Sigmoid colon (tissue), 7 donors: ENCODE data around the gene TEKT3. TPM values are rescaled to one million over a fixed set of nuclear protein-coding genes. Genes with fewer than 3 reads are reported as not detected.
A peak's percentile ranks its signal among the peaks of the same experiment; 100 is the strongest.

ENCODE experiments used
- DNase-seq: peaks from one replicate; pipeline ENCODE4 v3.0.0-alpha.2; 2019
- H3K27ac ChIP-seq, 4 donors: fragments of 200-600 bp; sonication (generic); one replicate each; pipeline ENCODE4 v1.5.1; 2016 to 2019; ENCODE audit warnings: mild to moderate bottlenecking in 1 of 4
- H3K27me3 ChIP-seq, 3 donors: fragments of 200-600 bp; sonication (generic); one replicate each; pipeline ENCODE4 v1.5.1; 2019; ENCODE audit warnings: mild to moderate bottlenecking in 1 of 3
- H3K36me3 ChIP-seq, 4 donors: fragments of 200-600 bp; sonication (generic); one replicate each; pipeline ENCODE4 v1.5.1; 2016 to 2019
- H3K4me1 ChIP-seq, 4 donors: fragments of 200-600 bp; sonication (generic); one replicate each; pipeline ENCODE4 v1.5.1; 2017 to 2019
- H3K4me3 ChIP-seq, 4 donors: fragments of 200-600 bp; sonication (generic); one replicate each; pipeline ENCODE4 v1.5.1; 2017 to 2019; ENCODE audit warnings: mild to moderate bottlenecking in 2 of 4, moderate library complexity in 1 of 4
- H3K9me3 ChIP-seq, 4 donors: fragments of 200-600 bp in 3 of 4; sonication (generic) in 3 of 4; one replicate each; pipeline versions ENCODE4 v1.5.1 to v1.6.1; 2013 to 2019
- EP300 ChIP-seq, 4 donors: sonication (generic); formaldehyde crosslinking; IDR thresholded peaks; one replicate each; pipeline ENCODE4 v1.6.1; 2017; ENCODE audit warnings: antibody characterized with exemption in 4 of 4
- POLR2A ChIP-seq, 2 donors: fragments of 450-650 bp; IDR thresholded peaks; one replicate each; pipeline ENCODE4 v1.6.1; 2016; ENCODE audit warnings: antibody characterized with exemption in 2 of 2, mild to moderate bottlenecking in 2 of 2, moderate library complexity in 2 of 2
- POLR2AphosphoS5 ChIP-seq, 4 donors: sonication (generic); formaldehyde crosslinking; IDR thresholded peaks; one replicate each; pipeline ENCODE4 v1.6.1; 2017; ENCODE audit warnings: antibody characterized with exemption in 4 of 4
- WGBS, 2 donors: extraction: QIAGEN DNeasy Blood & Tissue Kit; methylation state at CpG; one replicate each; pipeline ENCODE4 v1.1.7; 2013; 5-methylcytosine and 5-hydroxymethylcytosine counted together
- intact Hi-C: fragments of 100-400 bp; cut with DNase I; formaldehyde crosslinking; loops from one replicate; pipeline ENCODE4 v1.15.1; 2023
- polyA plus RNA-seq, 3 donors: library from polyadenylated mRNA; stranded (reverse); fragments of 200-250 nt; gene quantifications; one replicate each; pipeline ENCODE4 v1.2.3, GENCODE V29; 2013
- total RNA-seq, 4 donors: library from RNA; depleted of rRNA; stranded (reverse); fragments of >200 nt; gene quantifications; one replicate each; pipeline ENCODE4 v1.1.0, GENCODE V29; 2016
- TF ChIP-seq, protein P1 (sequence below), 4 experiments: fragments of 450-650 bp in 3 of 4; fragments of 200-600 bp in 1 of 4; IDR thresholded peaks; one replicate each; pipeline ENCODE4 v1.5.1; 2016 to 2019; ENCODE audit warnings: antibody characterized with exemption in 4 of 4, mild to moderate bottlenecking in 3 of 4, moderate library complexity in 2 of 4
- donor health status: healthy with polysubstance abuse.
- donor health status: Bipolar disorder and iron deficiency.
- donor health status: healthy.

The TEKT3 gene
- total and polyA plus RNA-seq, 7 donors = 0.26 to 1.8 TPM; not detected in 5

- DNase-seq = peak; percentile 83
- TF ChIP-seq EP300 (IDR thresholded peaks at IDR 0.05) (no peak), POLR2AphosphoS5 (IDR thresholded peaks at IDR 0.05) (peak in 3 of 4 donors; percentile 28 to 42 (median 37))
- no peaks in the 10 kb centered on the region for H3K9me3 ChIP-seq
- 63 to 76% methylated on average over 9 of the region's 9 CpGs for WGBS, 2 donors
- H3K27me3 ChIP-seq = no peaks in the 10 kb centered on the region
- intact Hi-C loops = no loop called here
- H3K4me3 ChIP-seq = peak overlapping the region in 2 of 4 donors; percentile 6 to 21
- peaks cover 0 to 29% (median 18%) of the 10 kb centered on the region in 4 donors for H3K4me1 ChIP-seq
- H3K36me3 ChIP-seq = no peaks in the 10 kb centered on the region
- peak overlapping the region; percentile 42 to 64 (median 48) for H3K27ac ChIP-seq
These were observed 42.9 kb upstream of the TEKT3 start for GRCh38 chr17:15384142-15384787.

DNA sequence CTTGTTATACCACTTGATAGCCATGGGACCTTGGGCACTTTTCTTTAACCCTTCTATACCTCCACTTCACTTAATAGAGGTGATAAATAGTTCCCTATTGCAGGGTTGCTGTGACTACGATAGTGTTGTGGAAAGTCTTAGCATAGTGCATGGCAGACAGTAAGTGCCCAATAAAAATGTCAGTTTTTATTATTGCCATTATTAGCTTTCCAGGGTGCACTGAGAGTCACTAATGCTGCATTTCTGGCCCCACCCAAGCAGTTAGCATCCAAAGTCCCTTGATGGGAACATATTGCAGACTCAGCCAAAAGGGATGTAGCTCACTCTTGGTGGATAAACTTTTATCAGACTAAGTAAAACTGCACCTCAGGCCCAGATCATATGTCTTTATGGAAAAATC, 41.5 kb upstream of the TEKT3 start:
- TF ChIP-seq EP300 (IDR thresholded peaks at IDR 0.05) (peak; percentile 35 to 62 (median 48)), POLR2AphosphoS5 (IDR thresholded peaks at IDR 0.05) (peak; percentile 45 to 77 (median 62)), POLR2A (IDR thresholded peaks at IDR 0.05) (no peak)
- TF ChIP-seq, protein P1, sequence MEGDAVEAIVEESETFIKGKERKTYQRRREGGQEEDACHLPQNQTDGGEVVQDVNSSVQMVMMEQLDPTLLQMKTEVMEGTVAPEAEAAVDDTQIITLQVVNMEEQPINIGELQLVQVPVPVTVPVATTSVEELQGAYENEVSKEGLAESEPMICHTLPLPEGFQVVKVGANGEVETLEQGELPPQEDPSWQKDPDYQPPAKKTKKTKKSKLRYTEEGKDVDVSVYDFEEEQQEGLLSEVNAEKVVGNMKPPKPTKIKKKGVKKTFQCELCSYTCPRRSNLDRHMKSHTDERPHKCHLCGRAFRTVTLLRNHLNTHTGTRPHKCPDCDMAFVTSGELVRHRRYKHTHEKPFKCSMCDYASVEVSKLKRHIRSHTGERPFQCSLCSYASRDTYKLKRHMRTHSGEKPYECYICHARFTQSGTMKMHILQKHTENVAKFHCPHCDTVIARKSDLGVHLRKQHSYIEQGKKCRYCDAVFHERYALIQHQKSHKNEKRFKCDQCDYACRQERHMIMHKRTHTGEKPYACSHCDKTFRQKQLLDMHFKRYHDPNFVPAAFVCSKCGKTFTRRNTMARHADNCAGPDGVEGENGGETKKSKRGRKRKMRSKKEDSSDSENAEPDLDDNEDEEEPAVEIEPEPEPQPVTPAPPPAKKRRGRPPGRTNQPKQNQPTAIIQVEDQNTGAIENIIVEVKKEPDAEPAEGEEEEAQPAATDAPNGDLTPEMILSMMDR (IDR thresholded peaks at IDR 0.05) = no peak
- intact Hi-C loops = no loop called here
- H3K27ac ChIP-seq = peak overlapping the region in 1 of 4 donors; percentile 47
- H3K4me3 ChIP-seq = no peak overlapping the region
- H3K4me1 ChIP-seq = peaks cover 0 to 32% (median 21%) of the 10 kb centered on the region in 4 donors
- DNase-seq = no peak
- H3K36me3 ChIP-seq = no peaks in the 10 kb centered on the region
- no peaks in the 10 kb centered on the region for H3K9me3 ChIP-seq
- H3K27me3 ChIP-seq = no peaks in the 10 kb centered on the region
- WGBS, 2 donors = 66 to 80% methylated on average over 1 of the region's 1 CpG

GRCh38 chr17:15381707-15382106, 40.3 kb upstream of the TEKT3 start:
- Histone ChIP-seq H3K4me1 (peaks cover 0 to 44% (median 29%) of the 10 kb centered on the region in 4 donors), H3K36me3 (no peaks in the 10 kb centered on the region), H3K9me3 (no peaks in the 10 kb centered on the region), H3K27me3 (no peaks in the 10 kb centered on the region), H3K4me3 (no peak overlapping the region), H3K27ac (peak overlapping the region in 1 of 4 donors; percentile 19)
- intact Hi-C loops = no loop called here
- TF ChIP-seq EP300 (IDR thresholded peaks at IDR 0.05) (no peak), POLR2A (IDR thresholded peaks at IDR 0.05) (no peak), POLR2AphosphoS5 (IDR thresholded peaks at IDR 0.05) (no peak)
- TF ChIP-seq, protein P1 (IDR thresholded peaks at IDR 0.05) = no peak
- 22 to 52% methylated on average over 2 of the region's 2 CpGs for WGBS, 2 donors
- DNase-seq = no peak

DNA sequence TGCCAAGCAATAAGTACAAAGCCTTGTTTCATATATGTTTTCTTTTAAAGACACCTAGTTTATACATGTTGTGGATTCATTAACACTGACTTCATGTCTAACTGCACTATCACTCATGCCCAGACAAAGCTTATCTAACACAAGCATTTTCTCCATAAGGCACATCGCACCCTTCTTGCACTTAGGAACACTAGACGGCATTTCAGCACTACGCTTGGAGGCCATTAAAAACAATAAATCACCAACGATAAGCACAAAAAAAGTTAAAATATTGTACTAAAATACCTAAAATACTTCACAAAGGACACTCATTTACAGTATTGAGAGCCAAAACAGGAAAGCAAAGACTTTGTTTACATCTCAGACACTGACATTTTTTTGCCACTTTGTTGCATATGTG, 39.0 kb upstream of the TEKT3 start:
- H3K27me3 ChIP-seq = no peaks in the 10 kb centered on the region
- TF ChIP-seq EP300 (IDR thresholded peaks at IDR 0.05) = no peak
- TF ChIP-seq POLR2A (IDR thresholded peaks at IDR 0.05) = no peak
- no peak for TF ChIP-seq POLR2AphosphoS5 (IDR thresholded peaks at IDR 0.05)
- TF ChIP-seq, protein P1 (IDR thresholded peaks at IDR 0.05) = no peak
- no peak overlapping the region for H3K4me3 ChIP-seq
- H3K9me3 ChIP-seq = no peaks in the 10 kb centered on the region
- intact Hi-C loops = no loop called here
- WGBS, 2 donors = 81 to 91% methylated on average over 4 of the region's 4 CpGs
- peaks cover 0 to 44% (median 29%) of the 10 kb centered on the region in 4 donors for H3K4me1 ChIP-seq
- no peak for DNase-seq
- no peaks in the 10 kb centered on the region for H3K36me3 ChIP-seq
- H3K27ac ChIP-seq = no peak overlapping the region

DNA sequence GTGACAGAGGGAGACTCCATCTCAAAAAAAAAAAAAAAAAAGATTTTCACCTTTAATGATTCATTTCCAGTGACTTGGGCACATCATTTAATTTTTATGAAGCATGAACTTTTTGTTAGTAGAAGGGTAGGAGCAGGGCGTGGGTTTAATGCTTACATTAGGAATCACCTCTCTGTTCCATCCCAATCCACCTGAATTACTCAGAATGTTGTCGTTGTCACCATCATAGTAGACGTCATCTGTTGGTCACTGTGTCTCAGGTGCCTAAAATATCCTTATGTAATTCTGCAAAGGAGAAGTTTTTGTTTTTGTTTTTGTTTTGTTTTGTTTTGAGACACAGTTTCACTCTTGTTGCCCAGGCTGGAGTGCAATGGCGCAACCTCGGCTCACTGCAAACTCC, 38.3 kb upstream of the TEKT3 start:
- WGBS, 2 donors = 91 to 92% methylated on average over 5 of the region's 5 CpGs
- H3K27me3 ChIP-seq = no peaks in the 10 kb centered on the region
- no peak overlapping the region for H3K27ac ChIP-seq
- intact Hi-C loops = no loop called here
- TF ChIP-seq EP300 (IDR thresholded peaks at IDR 0.05) = no peak
- no peak for DNase-seq
- no peaks in the 10 kb centered on the region for H3K9me3 ChIP-seq
- no peaks in the 10 kb centered on the region for H3K36me3 ChIP-seq
- no peak overlapping the region for H3K4me3 ChIP-seq
- peaks cover 0 to 40% (median 29%) of the 10 kb centered on the region in 4 donors for H3K4me1 ChIP-seq
